Mammary epithelial cell (primary cell): ENCODE measurements around the gene TPRG1L.

Source experiments
- EZH2 ChIP-seq: IDR thresholded peaks from 2 replicates; pipeline ENCODE4 v1.6.1; 2012; ENCODE audit warnings: low read length, inconsistent platforms, borderline replicate concordance
- TF ChIP-seq, protein P1 (sequence below), 2 donors: IDR thresholded peaks in 1 of 2; conservative IDR thresholded peaks in 1 of 2; 2 replicates each; pipeline ENCODE4 v1.5.1; 2011 to 2012; ENCODE audit warnings: inconsistent platforms in 2 of 2, low read length in 2 of 2, mild to moderate bottlenecking in 2 of 2, control low read depth in 1 of 2, low read depth in 1 of 2; ENCODE audit not compliant: insufficient read depth in 1 of 2; ENCODE audit errors: extremely low read depth in 1 of 2

DNA sequence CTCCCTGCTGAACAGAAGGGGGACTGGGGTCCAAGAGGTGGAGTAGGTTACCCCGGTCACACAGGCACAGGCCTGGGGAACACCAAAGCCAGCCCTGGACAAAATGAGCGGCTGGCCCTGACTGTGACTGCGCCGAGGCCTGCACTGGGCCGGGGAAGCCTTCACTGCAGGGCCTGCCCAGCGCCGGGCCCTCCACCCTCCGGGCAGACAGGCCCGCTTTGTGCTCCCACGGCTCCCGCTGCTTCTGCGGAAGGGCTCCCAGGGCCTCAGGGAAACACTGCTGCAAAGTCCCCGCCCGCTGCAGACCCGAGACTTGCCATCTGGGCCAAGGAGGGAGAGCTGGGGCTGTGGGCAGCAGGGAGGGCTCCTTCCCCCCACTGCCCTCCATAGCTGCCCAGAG, 48.8 kb upstream of the TPRG1L start:
- TF ChIP-seq EZH2 = no peak
- TF ChIP-seq, protein P1, sequence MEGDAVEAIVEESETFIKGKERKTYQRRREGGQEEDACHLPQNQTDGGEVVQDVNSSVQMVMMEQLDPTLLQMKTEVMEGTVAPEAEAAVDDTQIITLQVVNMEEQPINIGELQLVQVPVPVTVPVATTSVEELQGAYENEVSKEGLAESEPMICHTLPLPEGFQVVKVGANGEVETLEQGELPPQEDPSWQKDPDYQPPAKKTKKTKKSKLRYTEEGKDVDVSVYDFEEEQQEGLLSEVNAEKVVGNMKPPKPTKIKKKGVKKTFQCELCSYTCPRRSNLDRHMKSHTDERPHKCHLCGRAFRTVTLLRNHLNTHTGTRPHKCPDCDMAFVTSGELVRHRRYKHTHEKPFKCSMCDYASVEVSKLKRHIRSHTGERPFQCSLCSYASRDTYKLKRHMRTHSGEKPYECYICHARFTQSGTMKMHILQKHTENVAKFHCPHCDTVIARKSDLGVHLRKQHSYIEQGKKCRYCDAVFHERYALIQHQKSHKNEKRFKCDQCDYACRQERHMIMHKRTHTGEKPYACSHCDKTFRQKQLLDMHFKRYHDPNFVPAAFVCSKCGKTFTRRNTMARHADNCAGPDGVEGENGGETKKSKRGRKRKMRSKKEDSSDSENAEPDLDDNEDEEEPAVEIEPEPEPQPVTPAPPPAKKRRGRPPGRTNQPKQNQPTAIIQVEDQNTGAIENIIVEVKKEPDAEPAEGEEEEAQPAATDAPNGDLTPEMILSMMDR (conservative IDR thresholded peaks at IDR 0.05 in 1 of 2, IDR thresholded peaks at IDR 0.05 in 1 of 2; ENCODE audit: extremely low read depth in 1 of 2, insufficient read depth in 1 of 2, low read depth in 1 of 2, low read length in 2 of 2) = no peak
